Stimulated activated CD4-positive, alpha-beta T cell treated with anti-CD3 and anti-CD28 coated beads, TNF-alpha, amount 100 ng/mL, for 1 hour (primary cell): Measurements from ENCODE around the gene SLU7.
A peak's percentile ranks its signal among the peaks of the same experiment; 100 is the strongest.
"Not testable (repeated sequence)": the region's sequence is repeated elsewhere in the genome, so short reads cannot be mapped to it uniquely, and the experiment has no call there.

Source experiments
- DNase-seq, 3 donors: peaks; one replicate each; pipeline ENCODE4 v3.0.0-alpha.2; 2020; ENCODE audit warnings: low read depth in 3 of 3, low spot score in 1 of 3

Gene SLU7

GRCh38 chr5:160451281-160451680 is 32.4 kb upstream of the SLU7 start:
- DNase-seq: no peak

- no peak for DNase-seq
These were observed 31.5 kb upstream of the SLU7 start for GRCh38 chr5:160450164-160450932.

- no peak for DNase-seq
These were observed 30.6 kb upstream of the SLU7 start for GRCh38 chr5:160449458-160449857.

DNA sequence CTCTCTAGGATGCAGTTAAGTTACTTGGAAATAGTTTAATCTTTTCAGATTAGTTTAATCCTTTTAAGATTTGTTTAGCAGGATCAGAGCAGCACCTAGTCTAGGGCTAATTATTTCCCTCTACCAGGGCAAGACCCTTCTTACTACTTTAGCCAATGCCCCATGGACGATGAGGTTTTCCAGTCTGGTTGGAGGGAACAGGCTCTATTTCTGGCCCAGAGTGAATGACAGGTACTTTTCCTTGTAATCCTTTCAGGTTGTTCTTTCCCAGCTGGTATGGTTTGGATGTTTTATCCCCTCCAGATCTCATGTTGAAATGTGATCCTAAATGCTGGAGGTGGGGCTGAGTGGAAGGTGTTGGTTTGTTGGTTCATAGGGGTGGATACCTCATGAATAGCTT is 30.0 kb upstream of the SLU7 start:
- DNase-seq: no peak

DNA sequence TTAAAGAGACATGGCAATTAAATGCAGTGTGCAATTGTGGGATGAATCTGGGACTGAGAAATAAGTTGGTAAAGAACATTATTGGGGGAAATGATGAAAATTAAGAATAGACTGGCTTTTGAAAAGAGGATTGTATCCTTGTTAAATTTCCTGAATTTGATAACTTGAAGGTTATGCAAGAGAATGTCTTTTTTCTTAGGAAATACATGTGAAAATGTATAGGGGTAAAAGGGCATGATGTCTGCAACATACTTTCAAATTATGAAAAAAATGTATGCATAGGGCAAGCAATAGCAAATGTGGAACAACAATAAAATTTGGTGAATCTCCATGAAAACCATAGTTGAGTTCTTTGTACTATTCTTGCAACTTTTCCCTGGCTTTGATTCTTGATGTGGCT is 26.9 kb upstream of the SLU7 start:
- no peak for DNase-seq

- DNase-seq: no peak
These were observed 26.3 kb upstream of the SLU7 start for GRCh38 chr5:160445132-160445531.

GRCh38 chr5:160444407-160444806 is 25.5 kb upstream of the SLU7 start:
- no peak for DNase-seq

GRCh38 chr5:160442824-160443431 is 24.0 kb upstream of the SLU7 start:
- no peak for DNase-seq

DNA sequence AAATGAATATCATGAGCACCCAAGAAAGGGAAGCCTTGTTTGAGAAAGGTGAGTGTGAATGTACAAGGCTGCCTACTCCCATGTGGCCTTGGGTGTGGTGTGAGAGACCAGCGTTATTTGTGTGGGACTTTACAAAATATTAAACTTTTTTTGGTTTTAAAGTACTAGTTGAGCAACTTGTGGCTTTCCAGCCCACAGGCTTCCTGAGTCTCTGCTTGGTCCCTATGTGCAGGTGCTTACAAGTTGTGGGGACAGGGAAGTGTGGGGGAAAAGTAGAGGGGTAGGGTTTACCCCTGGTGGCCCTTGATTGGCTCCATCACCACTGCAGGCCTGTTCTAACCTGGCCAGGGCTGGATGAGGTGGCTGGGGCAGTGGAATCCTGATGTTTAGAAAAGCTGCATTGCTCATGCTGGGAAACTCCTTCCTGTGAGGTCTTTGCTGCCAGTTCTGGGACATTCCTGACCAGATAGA is 22.5 kb upstream of the SLU7 start:
- no peak for DNase-seq

DNA sequence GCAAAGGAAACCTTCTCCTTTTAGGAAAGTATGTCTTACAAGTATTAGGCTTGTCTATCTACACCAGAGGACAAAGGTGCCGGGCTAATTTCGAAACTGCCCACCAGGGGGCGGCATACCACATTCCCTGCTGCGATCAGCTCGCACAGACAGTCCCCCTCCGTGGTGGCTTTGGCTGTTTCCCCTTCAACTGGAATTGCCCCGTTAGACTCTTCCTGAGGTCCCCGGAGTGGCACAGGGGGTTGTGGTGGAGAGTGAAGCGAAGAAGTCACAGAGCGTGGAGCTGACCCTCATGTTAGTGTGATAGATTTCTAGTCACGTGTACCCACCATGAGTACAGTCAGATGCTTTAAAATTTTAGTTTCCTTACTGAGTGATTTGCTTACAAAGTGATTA is 20.3 kb upstream of the SLU7 start:
- peak; percentile 73 to 95 (median 80) for DNase-seq

DNA sequence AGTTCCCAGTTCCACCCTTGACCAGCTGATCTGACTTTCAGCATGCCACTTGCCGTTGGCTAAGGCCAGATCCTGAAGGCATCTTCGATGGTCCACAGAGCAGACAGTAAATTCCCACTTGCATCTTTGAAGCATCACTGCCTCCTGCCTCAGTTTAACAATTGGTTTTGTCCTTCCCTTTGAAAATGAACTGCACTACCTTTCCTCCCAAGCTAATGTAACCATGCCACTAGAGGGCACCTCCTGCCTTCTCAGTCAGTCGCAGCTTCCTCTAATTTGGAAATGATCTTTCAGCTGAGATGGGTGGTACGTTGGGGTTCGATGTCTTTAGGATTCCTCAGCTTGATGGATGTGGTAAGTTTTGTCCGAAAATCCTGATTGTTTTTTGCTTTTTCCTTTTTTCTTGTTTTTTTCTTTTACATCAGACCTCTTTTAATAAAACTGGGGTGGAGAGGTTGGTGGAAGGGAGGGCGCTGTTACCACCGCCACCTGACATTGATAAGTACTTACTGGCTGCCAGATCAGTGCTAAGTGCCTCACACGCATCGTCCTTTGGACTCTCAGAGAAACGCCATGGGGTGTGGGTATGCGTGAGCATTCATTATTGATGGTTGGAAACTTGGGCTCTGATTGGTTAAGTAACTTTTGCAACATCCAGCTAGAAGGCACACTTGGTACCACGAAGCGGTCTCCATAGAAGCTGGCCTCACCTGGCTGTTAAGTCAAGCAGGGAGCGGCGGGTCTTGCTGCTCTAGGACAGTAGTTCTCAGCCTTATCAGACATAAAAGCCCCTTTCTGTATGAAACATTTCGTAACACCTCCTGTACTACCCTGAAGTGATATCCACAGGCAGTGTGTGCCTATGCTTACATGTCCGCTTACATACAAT is 19.7 kb upstream of the SLU7 start:
- peak; percentile 3 to 17 (median 17) for DNase-seq

- no peak for DNase-seq
These were observed 18.4 kb upstream of the SLU7 start for GRCh38 chr5:160437271-160437670.

DNA sequence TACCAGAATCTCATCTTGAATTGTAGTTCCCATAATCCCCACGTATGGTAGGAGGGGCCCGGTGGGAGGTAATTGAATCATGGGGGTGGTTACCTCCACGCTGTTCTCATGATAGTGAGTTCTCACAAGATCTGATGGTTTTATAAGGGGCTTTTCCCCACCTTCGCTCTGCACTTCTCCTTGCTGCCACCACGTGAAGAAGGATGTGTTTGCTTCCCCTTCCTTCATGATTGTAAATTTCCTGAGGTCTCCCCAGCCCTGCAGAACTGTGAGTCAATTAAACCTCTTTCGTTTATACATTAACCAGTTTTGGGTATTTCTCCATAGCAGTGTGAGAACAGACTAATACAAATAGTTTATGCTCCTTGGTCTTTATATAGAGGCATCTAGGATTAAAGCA is 17.8 kb upstream of the SLU7 start:
- DNase-seq: not testable (repeated sequence)

GRCh38 chr5:160436017-160436416 is 17.1 kb upstream of the SLU7 start:
- DNase-seq: no peak

GRCh38 chr5:160435532-160435931 is 16.7 kb upstream of the SLU7 start:
- DNase-seq: no peak

- no peak for DNase-seq
These were observed 15.2 kb upstream of the SLU7 start for GRCh38 chr5:160434022-160434531.

GRCh38 chr5:160432787-160433186 is 13.9 kb upstream of the SLU7 start:
- no peak for DNase-seq

DNA sequence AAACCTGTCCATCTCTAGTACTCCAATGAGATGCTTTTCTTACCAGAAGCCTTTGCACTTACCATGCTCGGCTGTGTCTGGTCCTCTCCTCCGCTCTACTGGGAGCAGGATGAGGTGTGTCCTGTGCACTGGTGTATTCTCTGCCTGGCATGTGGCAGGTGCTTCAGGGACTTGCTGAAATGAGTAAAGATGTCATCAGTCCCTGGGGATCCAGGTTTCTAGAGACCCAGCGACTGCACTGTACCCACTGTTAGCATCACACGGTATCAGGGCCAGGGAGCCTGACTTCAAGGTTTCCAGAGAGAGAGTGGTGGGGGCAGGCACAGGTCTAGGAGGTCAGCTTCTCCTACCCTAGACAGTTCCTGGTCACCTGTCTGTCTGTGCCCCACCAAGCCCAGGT is 13.3 kb upstream of the SLU7 start:
- no peak for DNase-seq

- no peak for DNase-seq
These were observed 8.7 kb upstream of the SLU7 start for GRCh38 chr5:160427607-160428006.

DNA sequence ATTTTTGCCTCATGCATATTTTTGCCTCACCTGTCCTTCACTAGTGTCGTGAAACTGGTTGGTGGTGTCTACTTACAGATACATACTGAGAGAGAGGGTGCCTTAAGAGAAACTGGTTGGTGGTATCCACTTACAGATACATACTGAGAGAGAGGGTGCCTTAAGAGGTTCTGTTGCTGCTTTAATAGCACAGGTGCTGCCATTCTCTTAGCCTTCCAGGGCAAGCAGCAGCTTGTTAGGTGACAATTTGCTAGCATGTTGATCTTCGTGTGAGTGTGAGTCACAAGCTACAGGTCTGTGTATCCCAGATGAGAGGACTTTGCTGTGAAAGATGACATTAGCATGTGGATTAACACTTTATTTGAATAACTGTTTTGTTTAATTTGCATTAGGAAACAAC is 4.2 kb upstream of the SLU7 start:
- no peak for DNase-seq

- DNase-seq: peak; percentile 61 to 86 (median 69)
These were observed 2.9 kb upstream of the SLU7 start, which contains the start of gene PTTG1 for GRCh38 chr5:160421625-160422258. TSS of gene PTTG1 (plus strand) at chr5:160421855. CDS start at chr5:160422313, 458 bp downstream.
